Measurements from ENCODE around the gene OGT. TPM values are rescaled to one million over a fixed set of nuclear protein-coding genes. Genes with fewer than 3 reads are reported as not detected.

The OGT gene
- total and polyA plus RNA-seq, 2 donors (not counting 1 experiment from before 2014, with no cell fraction given): 106 to 115 TPM

DNA sequence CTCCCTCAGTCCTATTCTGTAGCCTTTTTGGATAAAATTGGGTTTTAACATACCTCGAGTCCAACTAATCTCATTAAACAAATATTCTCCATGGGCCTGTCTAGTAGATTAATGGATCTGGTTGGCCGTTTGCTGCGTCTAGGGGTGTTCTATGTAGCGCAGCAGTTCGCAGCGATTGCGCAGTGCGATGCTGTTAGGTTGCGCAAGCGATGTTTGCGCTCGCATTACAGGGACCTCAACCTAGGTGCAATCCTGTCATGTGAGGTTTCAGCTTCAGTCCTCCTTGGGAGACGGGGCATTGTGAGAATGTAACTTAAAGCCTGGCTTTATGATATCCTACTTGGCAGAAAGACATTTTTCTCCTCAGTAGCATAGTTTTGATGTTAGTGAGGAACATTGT lies 14.0 kb downstream of the OGT start:
- Histone ChIP-seq H3K4me1 (ENCODE audit: control insufficient read depth, extremely low read depth, insufficient read depth, low read length) (peaks cover 3% of the 10 kb centered on the region), H3K4me2 (ENCODE audit: extremely low read depth, insufficient read depth, low read length) (no peak overlapping the region), H3K36me3 (ENCODE audit: control insufficient read depth, insufficient read depth, low read length) (peaks cover 5% of the 10 kb centered on the region), H3K4me3 (replicated peaks in 1 of 4; ENCODE audit: control extremely low read depth in 1 of 4, insufficient read depth in 1 of 4, low read depth in 3 of 4, low read length in 4 of 4) (no peak overlapping the region), H3K9ac (ENCODE audit: insufficient read depth, low read length) (no peak overlapping the region), H3K79me2 (ENCODE audit: control insufficient read depth, insufficient read depth, low read length) (peaks cover 43% of the 10 kb centered on the region), H3K27me3 (ENCODE audit: control insufficient read depth, insufficient read depth, low read length) (no peaks in the 10 kb centered on the region), H3K9me3 (ENCODE audit: control insufficient read depth, insufficient read depth, low read depth, low read length) (no peaks in the 10 kb centered on the region), H4K20me1 (ENCODE audit: control insufficient read depth, extremely low read depth, insufficient read depth, low read length) (peaks cover 8% of the 10 kb centered on the region), H2AFZ (ENCODE audit: low read length) (no peak overlapping the region), H3K27ac (ENCODE audit: insufficient read depth, low read length) (no peak overlapping the region)
- DNase-seq (ENCODE audit: low read depth in 2 of 2): no peak
- TF ChIP-seq, protein P1, sequence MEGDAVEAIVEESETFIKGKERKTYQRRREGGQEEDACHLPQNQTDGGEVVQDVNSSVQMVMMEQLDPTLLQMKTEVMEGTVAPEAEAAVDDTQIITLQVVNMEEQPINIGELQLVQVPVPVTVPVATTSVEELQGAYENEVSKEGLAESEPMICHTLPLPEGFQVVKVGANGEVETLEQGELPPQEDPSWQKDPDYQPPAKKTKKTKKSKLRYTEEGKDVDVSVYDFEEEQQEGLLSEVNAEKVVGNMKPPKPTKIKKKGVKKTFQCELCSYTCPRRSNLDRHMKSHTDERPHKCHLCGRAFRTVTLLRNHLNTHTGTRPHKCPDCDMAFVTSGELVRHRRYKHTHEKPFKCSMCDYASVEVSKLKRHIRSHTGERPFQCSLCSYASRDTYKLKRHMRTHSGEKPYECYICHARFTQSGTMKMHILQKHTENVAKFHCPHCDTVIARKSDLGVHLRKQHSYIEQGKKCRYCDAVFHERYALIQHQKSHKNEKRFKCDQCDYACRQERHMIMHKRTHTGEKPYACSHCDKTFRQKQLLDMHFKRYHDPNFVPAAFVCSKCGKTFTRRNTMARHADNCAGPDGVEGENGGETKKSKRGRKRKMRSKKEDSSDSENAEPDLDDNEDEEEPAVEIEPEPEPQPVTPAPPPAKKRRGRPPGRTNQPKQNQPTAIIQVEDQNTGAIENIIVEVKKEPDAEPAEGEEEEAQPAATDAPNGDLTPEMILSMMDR (conservative IDR thresholded peaks at IDR 0.05 in 1 of 2, IDR thresholded peaks at IDR 0.05 in 1 of 2; ENCODE audit: low read depth in 1 of 2, low read length in 2 of 2): no peak
- TF ChIP-seq EZH2 (IDR thresholded peaks at IDR 0.05; ENCODE audit: low read length, missing control alignments): no peak

DNA sequence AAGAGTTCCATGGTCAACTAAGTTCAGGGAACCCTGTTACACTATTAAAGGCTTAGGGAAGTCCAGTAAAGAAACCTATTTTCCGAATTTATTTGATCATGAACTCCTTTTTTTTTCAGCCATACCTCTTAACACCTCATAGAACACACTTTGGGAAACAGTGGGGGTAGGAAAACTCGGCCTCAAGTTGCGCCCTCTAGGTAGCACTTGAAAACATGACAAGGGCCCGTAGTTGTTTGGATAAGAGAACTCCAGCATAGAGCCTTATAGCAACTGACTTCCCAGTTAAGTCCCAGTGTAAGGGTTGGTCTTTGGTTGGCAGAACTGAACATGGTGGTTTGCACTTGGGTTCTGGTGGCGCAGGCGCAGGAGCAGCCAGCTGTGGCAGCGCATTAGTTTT lies 14.4 kb downstream of the OGT start:
- no peak overlapping the region for H3K9ac ChIP-seq (ENCODE audit: insufficient read depth, low read length)

DNA sequence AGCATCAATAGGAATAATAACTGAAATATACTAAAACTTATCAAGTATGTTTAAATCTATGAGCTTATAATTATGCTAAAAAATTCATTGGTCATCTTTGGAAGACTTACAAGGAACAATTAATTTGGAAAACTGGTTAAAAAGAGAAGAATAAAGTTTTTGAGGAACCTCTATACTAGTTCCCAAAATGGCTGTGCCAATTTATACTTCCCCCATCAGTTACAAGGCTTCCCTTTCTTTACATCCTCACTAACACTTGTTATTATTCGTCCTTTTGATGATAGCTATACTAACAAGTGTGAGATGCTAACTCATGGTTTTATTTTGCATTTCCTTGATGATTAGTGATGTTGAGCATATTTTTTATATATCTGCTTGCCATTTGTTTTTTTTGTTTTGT lies 17.1 kb downstream of the OGT start:
- Histone ChIP-seq H3K4me2 (ENCODE audit: extremely low read depth, insufficient read depth, low read length) (no peak overlapping the region), H3K79me2 (ENCODE audit: control insufficient read depth, insufficient read depth, low read length) (peaks cover 21% of the 10 kb centered on the region), H3K9me3 (ENCODE audit: control insufficient read depth, insufficient read depth, low read depth, low read length) (no peaks in the 10 kb centered on the region), H3K27me3 (ENCODE audit: control insufficient read depth, insufficient read depth, low read length) (no peaks in the 10 kb centered on the region), H3K27ac (ENCODE audit: insufficient read depth, low read length) (no peak overlapping the region), H3K4me3 (replicated peaks in 1 of 4; ENCODE audit: control extremely low read depth in 1 of 4, insufficient read depth in 1 of 4, low read depth in 3 of 4, low read length in 4 of 4) (no peak overlapping the region), H3K36me3 (ENCODE audit: control insufficient read depth, insufficient read depth, low read length) (peaks cover 5% of the 10 kb centered on the region), H3K9ac (ENCODE audit: insufficient read depth, low read length) (no peak overlapping the region), H4K20me1 (ENCODE audit: control insufficient read depth, extremely low read depth, insufficient read depth, low read length) (no peaks in the 10 kb centered on the region), H2AFZ (ENCODE audit: low read length) (no peak overlapping the region), H3K4me1 (ENCODE audit: control insufficient read depth, extremely low read depth, insufficient read depth, low read length) (no peaks in the 10 kb centered on the region)
- TF ChIP-seq EZH2 (IDR thresholded peaks at IDR 0.05; ENCODE audit: low read length, missing control alignments): no peak
- TF ChIP-seq, protein P1 (conservative IDR thresholded peaks at IDR 0.05 in 1 of 2, IDR thresholded peaks at IDR 0.05 in 1 of 2; ENCODE audit: low read depth in 1 of 2, low read length in 2 of 2): no peak
- no peak for DNase-seq (ENCODE audit: low read depth in 2 of 2)

More for the DNA sequence above, 14.4 kb downstream of the OGT start:
- Histone ChIP-seq H3K36me3 (ENCODE audit: control insufficient read depth, insufficient read depth, low read length) (peaks cover 5% of the 10 kb centered on the region), H3K27ac (ENCODE audit: insufficient read depth, low read length) (no peak overlapping the region), H3K79me2 (ENCODE audit: control insufficient read depth, insufficient read depth, low read length) (peaks cover 39% of the 10 kb centered on the region), H3K4me3 (replicated peaks in 1 of 4; ENCODE audit: control extremely low read depth in 1 of 4, insufficient read depth in 1 of 4, low read depth in 3 of 4, low read length in 4 of 4) (no peak overlapping the region), H3K4me2 (ENCODE audit: extremely low read depth, insufficient read depth, low read length) (no peak overlapping the region), H2AFZ (ENCODE audit: low read length) (no peak overlapping the region), H3K27me3 (ENCODE audit: control insufficient read depth, insufficient read depth, low read length) (no peaks in the 10 kb centered on the region), H3K9me3 (ENCODE audit: control insufficient read depth, insufficient read depth, low read depth, low read length) (no peaks in the 10 kb centered on the region), H3K4me1 (ENCODE audit: control insufficient read depth, extremely low read depth, insufficient read depth, low read length) (peaks cover 3% of the 10 kb centered on the region), H4K20me1 (ENCODE audit: control insufficient read depth, extremely low read depth, insufficient read depth, low read length) (peaks cover 4% of the 10 kb centered on the region)
- DNase-seq (ENCODE audit: low read depth in 2 of 2): no peak
- TF ChIP-seq, protein P1 (conservative IDR thresholded peaks at IDR 0.05 in 1 of 2, IDR thresholded peaks at IDR 0.05 in 1 of 2; ENCODE audit: low read depth in 1 of 2, low read length in 2 of 2): no peak
- TF ChIP-seq EZH2 (IDR thresholded peaks at IDR 0.05; ENCODE audit: low read length, missing control alignments): no peak
